GM23338 (cell line): ENCODE measurements around the gene FAM221A. TPM values are rescaled to one million over a fixed set of nuclear protein-coding genes. Genes with fewer than 3 reads are reported as not detected.
A peak's percentile ranks its signal among the peaks of the same experiment; 100 is the strongest.

Experiments used
- ATAC-seq: fragments of 200-7000 bp; cut with Tn5 transposase; 3 replicates; pipeline ENCODE4 v1.9.1; 2020
- DNase-seq: peaks from one replicate; pipeline ENCODE4 v3.0.0-alpha.2; 2015; ENCODE audit warnings: low spot score
- H2AFZ ChIP-seq: fragments of 200-600 bp; sonication (generic); 2 replicates; pipeline ENCODE4 v1.8.0; 2016; ENCODE audit warnings: antibody characterized with exemption, mild to moderate bottlenecking, moderate library complexity
- H3F3A ChIP-seq: fragments of 200-600 bp; sonication (generic); replicated peaks from 2 replicates; pipeline ENCODE4 v1.8.0; 2017; ENCODE audit warnings: antibody characterized with exemption, mixed run types, low read depth
- H3K27ac ChIP-seq: fragments of 200-600 bp; sonication (generic); 2 replicates; pipeline ENCODE4 v1.6.1; 2016; ENCODE audit warnings: low read depth
- H3K27me3 ChIP-seq: fragments of 200-600 bp; sonication (generic); 2 replicates; pipeline ENCODE4 v1.8.0; 2016; ENCODE audit warnings: mild to moderate bottlenecking, mixed run types, moderate library complexity; ENCODE audit not compliant: insufficient read depth
- H3K36me3 ChIP-seq: fragments of 200-600 bp; sonication (generic); 2 replicates; pipeline ENCODE4 v1.8.0; 2016; ENCODE audit warnings: mild to moderate bottlenecking; ENCODE audit not compliant: insufficient read depth
- H3K4me1 ChIP-seq: fragments of 200-600 bp; sonication (generic); 2 replicates; pipeline ENCODE4 v1.8.0; 2016; ENCODE audit warnings: mild to moderate bottlenecking, moderate library complexity; ENCODE audit not compliant: insufficient read depth
- H3K4me2 ChIP-seq: fragments of 200-600 bp; sonication (generic); 2 replicates; pipeline ENCODE4 v1.7.1; 2017; ENCODE audit warnings: mixed run types
- H3K4me3 ChIP-seq: fragments of 200-600 bp; sonication (generic); 2 replicates; pipeline ENCODE4 v1.6.1; 2016; ENCODE audit warnings: mixed run types
- H3K79me2 ChIP-seq: fragments of 200-600 bp; sonication (generic); replicated peaks from 2 replicates; pipeline ENCODE4 v1.8.0; 2017; ENCODE audit warnings: mild to moderate bottlenecking; ENCODE audit not compliant: insufficient read depth
- H3K9me2 ChIP-seq: fragments of 200-600 bp; sonication (generic); 2 replicates; pipeline ENCODE4 v1.8.0; 2017; ENCODE audit not compliant: insufficient read depth
- H4K20me1 ChIP-seq: fragments of 200-600 bp; sonication (generic); replicated peaks from 2 replicates; pipeline ENCODE4 v1.8.0; 2017; ENCODE audit warnings: mild to moderate bottlenecking; ENCODE audit not compliant: insufficient read depth
- H3K27ac Mint-ChIP-seq: 2 replicates; pipeline ENCODE4 v1.8.0; 2020; ENCODE audit warnings: inconsistent platforms, mild to moderate bottlenecking, moderate library complexity, mixed read lengths
- H3K27me3 Mint-ChIP-seq: 3 replicates; pipeline ENCODE4 v1.8.0; 2022; ENCODE audit warnings: low read depth, mild to moderate bottlenecking, moderate library complexity, mixed read lengths, inconsistent platforms; ENCODE audit not compliant: insufficient read depth, poor library complexity
- H3K36me3 Mint-ChIP-seq: 3 replicates; pipeline ENCODE4 v1.8.0; 2021; ENCODE audit warnings: low read depth, mild to moderate bottlenecking, inconsistent platforms, moderate library complexity, mixed read lengths
- H3K4me1 Mint-ChIP-seq: 3 replicates; pipeline ENCODE4 v1.8.0; 2020; ENCODE audit warnings: mild to moderate bottlenecking, inconsistent platforms, mixed read lengths
- H3K4me3 Mint-ChIP-seq: 3 replicates; pipeline ENCODE4 v1.8.0; 2021; ENCODE audit warnings: moderate library complexity, mild to moderate bottlenecking, inconsistent platforms, mixed read lengths
- H3K9me3 Mint-ChIP-seq: 3 replicates; pipeline ENCODE4 v1.8.0; 2020; ENCODE audit warnings: moderate library complexity, mild to moderate bottlenecking, inconsistent platforms, mixed read lengths
- CREB1 ChIP-seq: fragments of 250-450 bp; sonication (Bioruptor Pico); IDR thresholded peaks from 2 replicates; pipeline ENCODE4 v1.5.0; 2020; ENCODE audit warnings: low read depth, mild to moderate bottlenecking, moderate library complexity
- EZH2 ChIP-seq: fragments of 200-600 bp; sonication (generic); IDR thresholded peaks from one replicate; pipeline ENCODE4 v1.8.0; 2017; ENCODE audit warnings: antibody characterized with exemption, mild to moderate bottlenecking, low read depth; ENCODE audit not compliant: unreplicated experiment
- EZH2phosphoT487 ChIP-seq: fragments of 200-600 bp; sonication (generic); IDR thresholded peaks from one replicate; pipeline ENCODE4 v1.8.1; 2018; ENCODE audit warnings: antibody characterized with exemption; ENCODE audit not compliant: unreplicated experiment
- JUNB ChIP-seq: IDR thresholded peaks from one replicate; pipeline ENCODE4 v1.6.1; 2016; ENCODE audit warnings: antibody characterized with exemption; ENCODE audit not compliant: unreplicated experiment
- POLR2AphosphoS5 ChIP-seq: IDR thresholded peaks from 2 replicates; pipeline ENCODE4 v1.6.1; 2016; ENCODE audit warnings: antibody characterized with exemption, low read depth
- STAT1 ChIP-seq: IDR thresholded peaks from one replicate; pipeline ENCODE4 v1.6.1; 2016; ENCODE audit warnings: antibody characterized with exemption; ENCODE audit not compliant: unreplicated experiment
- ZNF331 ChIP-seq: fragments of 250-450 bp; sonication (Bioruptor Pico); IDR thresholded peaks from 2 replicates; pipeline ENCODE4 v1.5.0; 2020; ENCODE audit warnings: low read depth, mild to moderate bottlenecking, moderate library complexity
- polyA plus RNA-seq: library from polyadenylated mRNA; unstranded; fragments of >200 nt; fragmentation: Nextera tagmentation; extraction: Ambion mirVana; gene quantifications from 2 replicates; pipeline ENCODE4 v1.2.1, GENCODE V29; 2016
- total RNA-seq: library from RNA; depleted of rRNA; stranded (reverse); fragments of >200 nt; shearing (Covaris generic); gene quantifications from 2 replicates; pipeline ENCODE4 v1.2.3, GENCODE V29; 2014
- TF ChIP-seq, protein P1 (sequence below), 2 experiments: fragments of 200-600 bp in 1 of 2; sonication (generic) in 1 of 2; conservative IDR thresholded peaks; 2 replicates each; pipeline versions ENCODE4 v1.5.1 to v1.6.1; 2016 to 2017; ENCODE audit warnings: antibody characterized with exemption in 2 of 2, low read depth in 2 of 2, mild to moderate bottlenecking in 2 of 2, moderate library complexity in 1 of 2
- TF ChIP-seq, protein P2 (sequence below): IDR thresholded peaks from one replicate; pipeline ENCODE4 v1.6.1; 2018; ENCODE audit warnings: antibody characterized with exemption; ENCODE audit not compliant: unreplicated experiment

FAM221A gene
- total and polyA plus RNA-seq, 2 experiments from 2014 or later, result 31.4 to 35.7 TPM

DNA sequence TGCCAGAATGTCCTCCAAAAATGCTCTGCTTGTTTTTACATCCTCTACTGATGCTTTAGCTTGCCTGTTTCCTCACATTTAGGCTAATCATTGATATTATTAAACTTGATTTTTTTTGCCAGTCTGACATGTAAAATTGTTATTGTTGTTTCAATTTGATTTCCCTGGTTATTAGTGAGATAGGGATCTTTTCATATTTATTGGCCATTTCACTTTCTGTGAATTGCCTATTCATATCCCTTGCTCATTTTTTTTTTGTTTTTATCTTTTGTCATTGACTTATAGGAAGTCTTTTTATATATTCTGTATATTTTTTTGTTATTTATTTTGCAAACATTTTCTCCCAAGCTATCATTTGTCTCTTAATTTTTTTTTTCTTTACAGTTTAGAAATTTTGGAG lies 13.2 kb downstream of the FAM221A start:
- Mint-ChIP-seq H3K4me3 (no peak overlapping the region), H3K36me3 (peaks cover 60% of the 10 kb centered on the region)
- ATAC-seq, result no peak

DNA sequence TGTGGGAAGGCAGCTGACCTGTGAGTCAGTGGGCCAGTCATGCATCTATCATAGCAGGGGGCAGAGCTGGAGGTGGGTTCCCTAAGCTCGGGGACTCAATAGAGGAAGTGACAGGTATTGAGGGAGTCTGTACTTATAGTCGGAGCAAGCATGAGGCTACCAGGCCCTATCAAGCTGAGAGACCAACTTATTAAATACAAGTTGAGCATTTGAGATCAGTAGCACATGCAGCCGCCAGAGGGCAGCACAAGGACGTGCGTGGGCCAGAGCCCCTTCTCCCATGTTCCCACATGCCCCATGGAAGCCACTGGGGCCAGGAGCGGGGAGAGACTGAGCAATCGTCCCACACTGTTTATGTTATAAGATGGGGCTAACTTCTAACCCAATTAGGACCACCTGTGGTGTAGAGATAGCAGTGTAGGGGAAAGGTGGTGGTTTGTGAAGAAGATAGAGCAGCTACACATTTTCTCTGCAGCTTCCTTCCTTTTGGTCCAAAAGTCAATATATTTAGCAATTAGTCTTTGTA lies 17.0 kb downstream of the FAM221A start:
- Mint-ChIP-seq H3K27me3 (no peaks in the 10 kb centered on the region), H3K36me3 (peaks cover 57% of the 10 kb centered on the region), H3K4me3 (no peak overlapping the region), H3K9me3 (no peaks in the 10 kb centered on the region), H3K4me1 (no peaks in the 10 kb centered on the region), H3K27ac (no peak overlapping the region; the same call in 1 of the 2 replicates)
- TF ChIP-seq, protein P1, sequence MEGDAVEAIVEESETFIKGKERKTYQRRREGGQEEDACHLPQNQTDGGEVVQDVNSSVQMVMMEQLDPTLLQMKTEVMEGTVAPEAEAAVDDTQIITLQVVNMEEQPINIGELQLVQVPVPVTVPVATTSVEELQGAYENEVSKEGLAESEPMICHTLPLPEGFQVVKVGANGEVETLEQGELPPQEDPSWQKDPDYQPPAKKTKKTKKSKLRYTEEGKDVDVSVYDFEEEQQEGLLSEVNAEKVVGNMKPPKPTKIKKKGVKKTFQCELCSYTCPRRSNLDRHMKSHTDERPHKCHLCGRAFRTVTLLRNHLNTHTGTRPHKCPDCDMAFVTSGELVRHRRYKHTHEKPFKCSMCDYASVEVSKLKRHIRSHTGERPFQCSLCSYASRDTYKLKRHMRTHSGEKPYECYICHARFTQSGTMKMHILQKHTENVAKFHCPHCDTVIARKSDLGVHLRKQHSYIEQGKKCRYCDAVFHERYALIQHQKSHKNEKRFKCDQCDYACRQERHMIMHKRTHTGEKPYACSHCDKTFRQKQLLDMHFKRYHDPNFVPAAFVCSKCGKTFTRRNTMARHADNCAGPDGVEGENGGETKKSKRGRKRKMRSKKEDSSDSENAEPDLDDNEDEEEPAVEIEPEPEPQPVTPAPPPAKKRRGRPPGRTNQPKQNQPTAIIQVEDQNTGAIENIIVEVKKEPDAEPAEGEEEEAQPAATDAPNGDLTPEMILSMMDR (conservative IDR thresholded peaks at IDR 0.05; ENCODE audit: low read depth in 2 of 2), result peak; percentile 90 to 93
- TF ChIP-seq, protein P2, sequence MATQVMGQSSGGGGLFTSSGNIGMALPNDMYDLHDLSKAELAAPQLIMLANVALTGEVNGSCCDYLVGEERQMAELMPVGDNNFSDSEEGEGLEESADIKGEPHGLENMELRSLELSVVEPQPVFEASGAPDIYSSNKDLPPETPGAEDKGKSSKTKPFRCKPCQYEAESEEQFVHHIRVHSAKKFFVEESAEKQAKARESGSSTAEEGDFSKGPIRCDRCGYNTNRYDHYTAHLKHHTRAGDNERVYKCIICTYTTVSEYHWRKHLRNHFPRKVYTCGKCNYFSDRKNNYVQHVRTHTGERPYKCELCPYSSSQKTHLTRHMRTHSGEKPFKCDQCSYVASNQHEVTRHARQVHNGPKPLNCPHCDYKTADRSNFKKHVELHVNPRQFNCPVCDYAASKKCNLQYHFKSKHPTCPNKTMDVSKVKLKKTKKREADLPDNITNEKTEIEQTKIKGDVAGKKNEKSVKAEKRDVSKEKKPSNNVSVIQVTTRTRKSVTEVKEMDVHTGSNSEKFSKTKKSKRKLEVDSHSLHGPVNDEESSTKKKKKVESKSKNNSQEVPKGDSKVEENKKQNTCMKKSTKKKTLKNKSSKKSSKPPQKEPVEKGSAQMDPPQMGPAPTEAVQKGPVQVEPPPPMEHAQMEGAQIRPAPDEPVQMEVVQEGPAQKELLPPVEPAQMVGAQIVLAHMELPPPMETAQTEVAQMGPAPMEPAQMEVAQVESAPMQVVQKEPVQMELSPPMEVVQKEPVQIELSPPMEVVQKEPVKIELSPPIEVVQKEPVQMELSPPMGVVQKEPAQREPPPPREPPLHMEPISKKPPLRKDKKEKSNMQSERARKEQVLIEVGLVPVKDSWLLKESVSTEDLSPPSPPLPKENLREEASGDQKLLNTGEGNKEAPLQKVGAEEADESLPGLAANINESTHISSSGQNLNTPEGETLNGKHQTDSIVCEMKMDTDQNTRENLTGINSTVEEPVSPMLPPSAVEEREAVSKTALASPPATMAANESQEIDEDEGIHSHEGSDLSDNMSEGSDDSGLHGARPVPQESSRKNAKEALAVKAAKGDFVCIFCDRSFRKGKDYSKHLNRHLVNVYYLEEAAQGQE, result no peak
- Histone ChIP-seq H2AFZ (no peak overlapping the region), H3K4me3 (no peak overlapping the region), H3K9me2 (no peaks in the 10 kb centered on the region), H4K20me1 (peaks cover 9% of the 10 kb centered on the region), H3K79me2 (0 out of 2 replicates have a peak, but pooled peaks cover 6% of the 10 kb centered on the region), H3F3A (no peaks in the 10 kb centered on the region), H3K4me2 (no peak overlapping the region), H3K27ac (peak overlapping the region; percentile 41; the same call in 1 of the 2 replicates), H3K27me3 (no peaks in the 10 kb centered on the region), H3K4me1 (no peaks in the 10 kb centered on the region), H3K36me3 (peaks cover 16% of the 10 kb centered on the region)
- ATAC-seq (peak; percentile 99), DNase-seq (peak; percentile 91)

More for the DNA sequence above, 13.2 kb downstream of the FAM221A start:
- Histone ChIP-seq H3F3A (no peaks in the 10 kb centered on the region), H3K36me3 (peaks cover 27% of the 10 kb centered on the region), H3K4me1 (no peaks in the 10 kb centered on the region), H3K9me2 (no peaks in the 10 kb centered on the region), H2AFZ (no peak overlapping the region), H4K20me1 (peaks cover 19% of the 10 kb centered on the region), H3K79me2 (peaks cover 13% of the 10 kb centered on the region), H3K27ac (no peak overlapping the region), H3K27me3 (no peaks in the 10 kb centered on the region), H3K4me2 (no peak overlapping the region), H3K4me3 (no peak overlapping the region)
- TF ChIP-seq STAT1, result no peak
- TF ChIP-seq, protein P2, result no peak
- TF ChIP-seq, protein P1 (conservative IDR thresholded peaks at IDR 0.05; ENCODE audit: low read depth in 2 of 2), result no peak
- TF ChIP-seq JUNB, result no peak
- TF ChIP-seq EZH2, result no peak
- no peak for TF ChIP-seq EZH2phosphoT487
- TF ChIP-seq CREB1, result no peak
- no peak for TF ChIP-seq POLR2AphosphoS5
- no peak for TF ChIP-seq ZNF331 (CRISPR knock-in tag)
- H3K9me3 Mint-ChIP-seq, result no peaks in the 10 kb centered on the region
- no peaks in the 10 kb centered on the region for H3K4me1 Mint-ChIP-seq
- H3K27ac Mint-ChIP-seq, result no peak overlapping the region
- no peak for DNase-seq
- peaks cover 1% of the 10 kb centered on the region for H3K27me3 Mint-ChIP-seq
